HG03571 (cell line): ENCODE measurements around the gene STXBP1.

Experiments
- ATAC-seq: cut with Tn5 transposase; IDR thresholded peaks from one replicate; pipeline ENCODE4 v1.9.1; 2021; ENCODE audit not compliant: unreplicated experiment

Gene STXBP1

DNA sequence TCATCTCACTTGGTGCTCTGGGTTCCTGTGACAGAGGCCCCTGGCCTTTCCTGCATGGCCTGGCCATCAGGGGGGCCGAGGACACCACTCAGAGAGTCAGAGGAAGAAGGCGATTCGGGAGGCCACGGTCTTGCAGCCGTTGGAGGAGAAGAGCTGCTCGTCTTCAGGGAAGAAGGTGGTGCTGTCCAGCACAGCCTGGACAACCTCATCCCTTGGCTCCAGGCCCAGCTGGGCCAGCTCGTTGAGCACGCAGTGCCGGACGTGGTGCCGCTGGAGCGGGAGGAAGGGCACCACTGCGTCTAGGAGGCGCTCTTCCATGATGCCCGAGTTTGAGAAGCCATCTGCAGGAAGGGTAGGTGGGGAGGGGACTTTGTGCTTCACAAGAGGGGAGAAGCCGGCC, 119.9 kb downstream of the STXBP1 start:
- ATAC-seq, result no peak

DNA sequence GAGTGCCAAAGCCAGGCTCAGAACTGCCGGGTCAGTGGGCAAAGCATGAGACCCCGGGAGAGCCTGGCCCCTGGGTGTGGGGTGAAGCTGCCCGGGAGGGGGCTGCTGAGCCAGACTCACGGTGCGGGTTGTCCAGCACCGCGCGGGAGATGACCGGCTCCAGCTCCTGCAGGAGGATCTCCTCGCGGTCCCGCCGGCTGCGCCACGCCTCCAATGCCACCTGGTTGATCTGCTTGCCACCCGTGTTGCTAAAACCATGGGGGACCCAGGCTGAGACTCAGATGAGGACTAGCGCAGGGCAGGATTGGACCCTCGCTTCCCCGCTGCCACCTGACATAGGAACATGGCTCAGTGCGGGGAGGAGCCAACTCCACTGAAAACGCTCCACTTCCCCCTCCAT, 120.4 kb downstream of the STXBP1 start:
- ATAC-seq, result no peak

DNA sequence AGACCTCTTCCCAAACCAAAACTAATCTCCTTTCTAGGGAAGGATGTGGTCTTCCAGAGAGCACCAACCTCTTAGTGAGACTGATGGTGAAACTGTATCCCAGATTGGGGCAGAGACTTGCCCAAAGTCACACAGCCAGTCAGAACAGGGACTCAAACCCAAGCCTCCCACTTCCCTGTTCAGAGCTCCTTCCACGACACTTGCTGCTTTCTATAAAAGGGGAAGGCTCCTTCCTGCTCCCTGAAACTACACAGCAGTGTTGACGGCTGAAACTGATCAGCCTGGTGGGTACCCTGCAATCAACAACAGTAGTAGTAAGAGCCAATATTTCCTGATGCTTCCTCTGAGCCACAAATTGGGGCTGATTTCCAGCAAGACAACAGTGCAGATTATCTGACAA, 121.5 kb downstream of the STXBP1 start:
- no peak for ATAC-seq

DNA sequence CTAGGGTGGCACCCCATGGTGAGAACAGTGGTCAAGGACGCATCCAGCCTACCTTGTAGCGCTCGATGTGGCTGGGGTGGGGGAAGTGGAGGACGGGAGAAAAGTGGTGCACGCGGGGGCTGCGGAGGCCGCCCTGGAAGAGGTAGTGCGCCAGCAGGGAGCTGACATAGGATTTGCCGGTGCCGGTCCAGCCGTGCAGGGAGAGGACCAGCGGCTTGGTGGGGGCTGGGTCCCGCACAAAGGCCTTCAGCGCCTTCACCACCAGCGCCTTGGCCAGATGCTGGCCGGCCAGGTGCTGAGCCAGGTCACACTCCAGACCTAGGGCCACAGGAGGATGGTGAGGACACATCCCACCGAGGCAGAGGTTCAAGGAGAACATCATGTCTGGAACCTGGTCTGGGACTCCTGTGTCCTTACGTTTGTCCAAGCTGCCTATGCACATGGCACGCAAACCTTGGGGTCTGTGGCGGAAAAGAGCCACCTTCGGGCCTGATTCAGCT, 122.2 kb downstream of the STXBP1 start:
- ATAC-seq, result no peak

DNA sequence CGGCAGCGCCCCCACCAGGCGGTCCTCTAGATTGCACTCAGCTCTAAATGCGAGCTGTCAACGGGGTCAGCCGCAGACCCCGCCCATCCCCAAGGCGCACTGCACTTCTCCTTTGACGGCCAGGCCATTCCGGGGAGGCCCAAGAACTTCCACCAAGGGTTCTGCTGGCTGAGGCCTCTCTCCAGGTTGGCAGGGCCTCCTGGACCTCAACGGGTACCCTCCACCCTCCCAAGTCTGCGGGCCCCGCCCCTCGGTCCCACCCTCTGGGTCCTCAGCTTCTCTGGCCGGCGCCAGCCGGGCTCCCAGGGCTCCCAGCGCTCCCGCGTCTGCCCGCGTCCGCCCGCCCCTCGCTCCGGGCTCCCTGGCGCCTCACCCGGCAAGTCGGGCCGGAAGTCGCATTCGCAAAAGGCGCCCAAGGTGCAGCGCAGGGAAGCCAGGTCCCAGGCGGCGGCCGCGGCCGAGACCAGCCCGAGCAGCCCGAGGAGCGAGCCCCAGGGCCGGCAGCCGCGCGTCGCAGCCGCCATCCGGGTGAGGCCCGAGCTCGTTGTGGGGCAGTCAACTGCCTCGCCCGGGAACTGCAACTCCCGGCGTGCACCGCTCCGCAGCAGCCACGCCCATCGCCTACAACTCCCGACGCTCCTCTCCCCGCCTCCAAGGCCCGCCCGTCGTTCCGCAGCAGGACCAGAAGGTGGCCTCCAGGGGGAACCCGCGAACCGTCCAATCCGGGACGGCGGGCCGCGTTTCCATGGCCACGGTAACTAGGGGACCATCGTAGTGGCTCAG, 122.9 kb downstream of the STXBP1 start, which contains the start of gene TOR2A:
Gene TOR2A, minus strand, starts transcription at position 548 of the 783 bp plus-strand sequence. Its CDS starts 24 bp downstream, at position 524.
- peak; percentile 81 for ATAC-seq

DNA sequence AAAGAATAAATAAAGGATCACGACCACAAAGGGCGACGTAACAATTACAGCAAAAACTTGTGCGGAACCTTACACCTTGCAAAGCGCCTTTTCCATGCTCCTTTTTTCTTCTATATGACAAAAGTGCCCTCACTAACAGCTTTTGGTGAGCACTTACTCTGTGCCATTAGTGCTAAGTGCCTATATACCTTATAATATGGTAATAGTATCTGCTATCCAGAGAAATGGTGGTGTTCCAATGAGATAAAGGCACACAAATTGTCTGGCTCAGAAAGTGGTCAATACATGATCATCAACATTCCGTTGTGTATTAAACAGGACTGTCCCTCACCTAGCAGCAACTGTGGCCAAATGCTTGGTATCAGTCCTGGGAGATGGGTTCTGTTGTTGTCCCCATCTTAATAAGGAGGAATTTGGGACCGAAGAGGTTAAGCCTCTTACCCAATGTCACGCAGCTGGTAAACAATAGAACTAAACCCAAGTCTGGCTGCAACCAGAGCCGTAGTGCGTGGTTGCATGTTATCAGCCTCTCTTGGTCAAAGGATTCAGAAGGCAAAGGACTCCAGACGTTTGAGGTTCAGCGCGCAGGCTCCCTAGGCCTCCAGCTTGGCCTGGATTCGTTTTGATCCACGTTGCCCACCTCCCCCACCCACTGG, 123.6 kb downstream of the STXBP1 start:
- ATAC-seq, result no peak

DNA sequence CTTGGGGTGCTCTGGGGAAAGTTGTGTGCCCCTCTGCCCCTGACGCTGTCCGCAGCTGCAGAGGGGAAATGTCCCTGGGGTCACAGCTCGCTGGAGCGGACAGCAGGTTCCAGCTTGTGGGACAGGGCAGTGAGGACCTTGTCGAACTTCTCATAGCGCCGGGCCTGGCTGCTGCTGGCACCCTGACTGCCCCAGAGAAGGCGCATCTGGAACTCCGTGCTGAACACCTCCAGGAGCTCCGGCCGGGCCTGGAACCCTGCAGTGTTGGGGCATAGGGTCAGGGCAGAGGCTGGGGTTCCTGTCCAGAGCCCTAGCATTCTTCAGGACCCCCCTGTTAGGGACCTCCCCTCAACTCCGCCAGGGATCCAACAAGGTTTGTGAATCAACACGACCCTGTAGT, 126.6 kb downstream of the STXBP1 start:
- no peak for ATAC-seq

DNA sequence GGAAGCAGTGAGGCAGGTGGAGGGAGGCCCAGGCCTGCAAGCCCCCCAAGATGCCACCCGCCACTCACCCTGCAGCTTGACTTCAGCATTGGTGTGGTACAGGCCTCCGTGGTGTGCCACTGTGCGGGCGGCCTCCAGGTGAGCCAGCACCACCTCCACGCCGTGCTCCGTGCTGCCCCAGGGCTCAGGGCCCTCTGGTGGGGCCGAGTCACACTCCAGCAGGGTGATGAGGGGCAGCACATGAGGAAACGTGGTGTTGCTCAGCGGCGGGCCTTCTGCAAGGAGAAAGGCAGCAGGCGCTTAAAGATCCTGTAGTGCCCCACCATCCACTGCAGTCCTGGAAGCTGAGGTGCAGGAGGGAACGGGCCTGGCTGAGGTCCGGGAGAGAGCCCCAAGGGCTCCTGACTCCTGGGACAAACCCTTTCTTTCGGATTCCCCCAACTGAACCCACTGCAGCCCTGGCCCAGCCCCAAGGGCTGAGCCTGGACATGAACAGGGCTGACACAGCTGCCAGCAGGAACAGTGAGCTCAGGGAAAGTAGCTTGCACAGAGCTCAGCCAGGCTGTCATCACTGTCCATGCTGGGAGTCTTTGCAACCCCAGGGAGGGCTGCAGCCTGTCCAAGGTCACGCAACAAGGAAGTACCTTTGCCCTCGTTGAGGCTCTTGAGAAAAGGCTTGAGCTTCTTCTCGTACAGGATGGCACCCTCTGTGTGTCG, 127.7 kb downstream of the STXBP1 start:
- no peak for ATAC-seq

DNA sequence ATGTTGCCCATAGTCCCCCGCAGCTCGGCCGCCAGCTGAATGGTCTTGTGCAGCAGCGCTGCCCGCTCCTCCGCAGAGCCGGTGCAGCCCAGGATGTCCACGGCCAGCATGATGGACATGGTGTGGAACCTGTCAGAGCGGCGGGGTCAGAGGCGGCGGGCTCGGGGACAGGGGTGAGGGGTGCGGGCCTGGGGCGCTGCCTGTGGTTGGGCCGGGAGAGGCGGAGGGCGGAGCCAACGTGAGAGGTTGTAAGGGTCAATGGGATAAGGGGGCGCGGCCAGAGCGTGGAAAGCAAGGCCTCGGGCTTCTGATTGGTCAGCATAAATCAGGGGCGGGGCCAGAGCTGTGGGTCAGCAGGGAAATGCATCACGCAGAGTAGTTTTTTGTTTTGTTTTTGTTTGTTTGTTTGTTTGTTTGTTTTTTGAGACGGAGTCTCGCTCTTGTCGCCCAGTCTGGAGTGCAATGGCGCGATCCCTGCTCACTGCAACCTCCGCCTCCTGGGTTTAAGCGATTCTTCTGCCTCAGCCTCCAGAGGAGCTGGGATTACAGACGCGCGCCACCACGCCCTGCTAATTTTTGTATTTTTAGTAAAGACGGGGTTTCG, 129.9 kb downstream of the STXBP1 start:
- ATAC-seq, result no peak
